ENCODE data around the gene SDR9C7. TPM values are rescaled to one million over a fixed set of nuclear protein-coding genes. Genes with fewer than 3 reads are reported as not detected.

SDR9C7 gene
- total RNA-seq, 1 donor from 2014 or later = not detected

- no peak for DNase-seq (ENCODE audit: low read depth in 2 of 2)
Measured at GRCh38 chr12:56877195-56878009, 56.8 kb downstream of the SDR9C7 start.

- no peak for DNase-seq (ENCODE audit: low read depth in 2 of 2)
Measured at GRCh38 chr12:56874821-56875220, 59.4 kb downstream of the SDR9C7 start.

- no peak for DNase-seq (ENCODE audit: low read depth in 2 of 2)
Measured at GRCh38 chr12:56873382-56873781, 60.8 kb downstream of the SDR9C7 start.

Other genes starting within 250 kb of the SDR9C7 start
- gene PTGES3, start 246.1 kb downstream of the SDR9C7 start, total RNA-seq = 45.2 and 50.3 TPM in 2 replicates
- gene NACA, start 209.1 kb downstream of the SDR9C7 start, total RNA-seq = 1,015 and 1,336 TPM in 2 replicates
- 2.6 and 5.9 TPM in 2 replicates for gene PRIM1, start 182.1 kb downstream of the SDR9C7 start, total RNA-seq
- under 0.01 TPM in 1 of 2 replicates, not detected in the other for gene HSD17B6, start 171.1 kb downstream of the SDR9C7 start, total RNA-seq
- under 0.01 TPM in 2 replicates for gene RDH16, start 23.2 kb upstream of the SDR9C7 start, total RNA-seq
- 5.4 and 8.9 TPM in 2 replicates for gene ZBTB39, start 72.1 kb upstream of the SDR9C7 start, total RNA-seq
- not detected in 2 replicates for gene TAC3, start 82.1 kb upstream of the SDR9C7 start, total RNA-seq
- gene MYO1A, start 115.7 kb upstream of the SDR9C7 start, total RNA-seq = not detected in 2 replicates
- gene NEMP1, start 144.4 kb upstream of the SDR9C7 start, total RNA-seq = 2.8 and 3.6 TPM in 2 replicates
- gene NAB2, start 154.7 kb upstream of the SDR9C7 start, total RNA-seq = 4.4 and 9.3 TPM in 2 replicates
- gene STAT6, start 177.0 kb upstream of the SDR9C7 start, total RNA-seq = 6.7 and 10.5 TPM in 2 replicates
- 0.60 and 1.3 TPM in 2 replicates for gene LRP1, start 194.1 kb upstream of the SDR9C7 start, total RNA-seq
- gene LRP1-AS, start 213.2 kb upstream of the SDR9C7 start, total RNA-seq = not detected in 2 replicates

All from lung microvascular endothelial cell (primary cell).